ENCODE data around the gene GARIN5A. TPM values are rescaled to one million over a fixed set of nuclear protein-coding genes. Genes with fewer than 3 reads are reported as not detected.
"Not testable (repeated sequence)": the region's sequence is repeated elsewhere in the genome, so short reads cannot be mapped to it uniquely, and the experiment has no call there.

The GARIN5A gene
- total RNA-seq, 1 experiment from 2014 or later, result 6.2 TPM

DNA sequence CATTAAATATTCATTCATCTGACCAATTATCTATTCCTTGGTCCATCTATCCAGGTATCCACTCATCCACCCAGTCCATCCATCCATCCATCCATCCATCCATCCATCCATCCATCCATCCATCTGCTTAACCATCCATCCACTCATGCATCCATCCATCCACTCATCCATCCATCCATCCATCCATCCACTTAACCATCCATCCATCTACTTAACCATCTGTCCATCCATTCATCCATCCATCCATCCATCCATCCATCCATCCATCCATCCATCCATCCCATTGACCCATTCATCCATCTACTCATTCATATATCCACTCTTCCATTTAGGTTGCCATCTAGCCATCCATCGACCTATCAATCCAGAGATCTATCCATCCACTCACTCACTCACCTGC lies 32.6 kb downstream of the GARIN5A start:
- intact Hi-C loops (cut with micrococcal nuclease), result no loop called here
- no peak overlapping the region for H2AFZ ChIP-seq (ENCODE audit: low read length)
- no peaks in the 10 kb centered on the region for H3K4me1 ChIP-seq (ENCODE audit: insufficient read depth, low read length)
- no peaks in the 10 kb centered on the region for H3K79me2 ChIP-seq (ENCODE audit: low read length)
- 0 out of 2 replicates have a peak, but pooled peaks cover 5% of the 10 kb centered on the region for H3K27me3 ChIP-seq (ENCODE audit: low read length)
- ATAC-seq (no peak), DNase-seq (no peak)
- no peak overlapping the region for H3K27ac ChIP-seq (ENCODE audit: low read length)
- H3F3A ChIP-seq (ENCODE audit: low read length, unreplicated experiment), result no peaks in the 10 kb centered on the region
- no peaks in the 10 kb centered on the region for H3K36me3 ChIP-seq (ENCODE audit: low read depth, low read length)
- ChIA-PET POLR2A (ENCODE audit: unreplicated experiment) (no interaction called here), CTCF (no interaction called here)
- H3K9ac ChIP-seq (ENCODE audit: low read length), result no peak overlapping the region
- H3K9me3 ChIP-seq (ENCODE audit: low read length), result no peaks in the 10 kb centered on the region
- no peak for TF ChIP-seq EZH2phosphoT487 (IDR thresholded peaks at IDR 0.05; ENCODE audit: borderline replicate concordance, low read length)
- no peak for TF ChIP-seq EZH2 (IDR thresholded peaks at IDR 0.05; ENCODE audit: low read length, unreplicated experiment)
- TF ChIP-seq, protein P1, sequence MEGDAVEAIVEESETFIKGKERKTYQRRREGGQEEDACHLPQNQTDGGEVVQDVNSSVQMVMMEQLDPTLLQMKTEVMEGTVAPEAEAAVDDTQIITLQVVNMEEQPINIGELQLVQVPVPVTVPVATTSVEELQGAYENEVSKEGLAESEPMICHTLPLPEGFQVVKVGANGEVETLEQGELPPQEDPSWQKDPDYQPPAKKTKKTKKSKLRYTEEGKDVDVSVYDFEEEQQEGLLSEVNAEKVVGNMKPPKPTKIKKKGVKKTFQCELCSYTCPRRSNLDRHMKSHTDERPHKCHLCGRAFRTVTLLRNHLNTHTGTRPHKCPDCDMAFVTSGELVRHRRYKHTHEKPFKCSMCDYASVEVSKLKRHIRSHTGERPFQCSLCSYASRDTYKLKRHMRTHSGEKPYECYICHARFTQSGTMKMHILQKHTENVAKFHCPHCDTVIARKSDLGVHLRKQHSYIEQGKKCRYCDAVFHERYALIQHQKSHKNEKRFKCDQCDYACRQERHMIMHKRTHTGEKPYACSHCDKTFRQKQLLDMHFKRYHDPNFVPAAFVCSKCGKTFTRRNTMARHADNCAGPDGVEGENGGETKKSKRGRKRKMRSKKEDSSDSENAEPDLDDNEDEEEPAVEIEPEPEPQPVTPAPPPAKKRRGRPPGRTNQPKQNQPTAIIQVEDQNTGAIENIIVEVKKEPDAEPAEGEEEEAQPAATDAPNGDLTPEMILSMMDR (conservative IDR thresholded peaks at IDR 0.05; ENCODE audit: low read depth, low read length), result no peak
- BruUV-seq (replicated peaks), result no TSS peak
- H3K4me3 ChIP-seq (ENCODE audit: low read length), result no peak overlapping the region
- H3K4me2 ChIP-seq (ENCODE audit: low read length), result no peak overlapping the region
- H3K9me2 ChIP-seq (replicated peaks; ENCODE audit: low read length), result no peaks in the 10 kb centered on the region
- H4K20me1 ChIP-seq (ENCODE audit: low read length), result no peaks in the 10 kb centered on the region

GRCh38 chr19:50439130-50439529 lies 37.5 kb downstream of the GARIN5A start:
- H3K4me1 ChIP-seq (ENCODE audit: insufficient read depth, low read length); H3K9ac ChIP-seq (ENCODE audit: low read length); DNase-seq; H3K27ac ChIP-seq (ENCODE audit: low read length); H3F3A ChIP-seq (ENCODE audit: low read length, unreplicated experiment); H3K79me2 ChIP-seq (ENCODE audit: low read length); BruUV-seq (replicated peaks); H3K9me2 ChIP-seq (replicated peaks; ENCODE audit: low read length); POLR2A ChIA-PET (ENCODE audit: unreplicated experiment); H3K9me3 ChIP-seq (ENCODE audit: low read length); ATAC-seq; H3K27me3 ChIP-seq (ENCODE audit: low read length); intact Hi-C loops (cut with micrococcal nuclease); H2AFZ ChIP-seq (ENCODE audit: low read length); H3K4me2 ChIP-seq (ENCODE audit: low read length); H4K20me1 ChIP-seq (ENCODE audit: low read length); H3K36me3 ChIP-seq (ENCODE audit: low read depth, low read length); CTCF ChIA-PET; H3K4me3 ChIP-seq (ENCODE audit: low read length): not testable (repeated sequence)

- Histone ChIP-seq H3K4me2 (ENCODE audit: low read length) (no peak overlapping the region), H4K20me1 (ENCODE audit: low read length) (no peaks in the 10 kb centered on the region), H3K27ac (ENCODE audit: low read length) (no peak overlapping the region), H3K9me2 (replicated peaks; ENCODE audit: low read length) (no peaks in the 10 kb centered on the region), H3K36me3 (ENCODE audit: low read depth, low read length) (no peaks in the 10 kb centered on the region), H3K79me2 (ENCODE audit: low read length) (no peaks in the 10 kb centered on the region), H3F3A (ENCODE audit: low read length, unreplicated experiment) (no peaks in the 10 kb centered on the region), H3K9me3 (ENCODE audit: low read length) (no peaks in the 10 kb centered on the region), H3K4me1 (ENCODE audit: insufficient read depth, low read length) (no peaks in the 10 kb centered on the region), H3K9ac (ENCODE audit: low read length) (no peak overlapping the region), H2AFZ (ENCODE audit: low read length) (no peak overlapping the region), H3K4me3 (ENCODE audit: low read length) (no peak overlapping the region), H3K27me3 (ENCODE audit: low read length) (0 out of 2 replicates have a peak, but pooled peaks cover 9% of the 10 kb centered on the region)
- POLR2A ChIA-PET (ENCODE audit: unreplicated experiment), result no interaction called here
- TF ChIP-seq EZH2phosphoT487 (IDR thresholded peaks at IDR 0.05; ENCODE audit: borderline replicate concordance, low read length) (no peak), EZH2 (IDR thresholded peaks at IDR 0.05; ENCODE audit: low read length, unreplicated experiment) (no peak)
- TF ChIP-seq, protein P1 (conservative IDR thresholded peaks at IDR 0.05; ENCODE audit: low read depth, low read length), result no peak
- no peak for ATAC-seq
- intact Hi-C loops (cut with micrococcal nuclease), result no loop called here
- DNase-seq, result no peak
- BruUV-seq (replicated peaks), result no TSS peak
- CTCF ChIA-PET, result no interaction called here
These were observed 38.7 kb downstream of the GARIN5A start for GRCh38 chr19:50437862-50438449.
